Upper lobe of left lung (tissue), 4 donors: ENCODE results near the gene CCDC12.

Experiments used
- POLR2A ChIP-seq, 4 donors: fragments of 450-650 bp; IDR thresholded peaks; one replicate each; pipeline ENCODE4 v1.5.1; 2016 to 2017; ENCODE audit warnings: antibody characterized with exemption in 4 of 4, mild to moderate bottlenecking in 2 of 4
- POLR2AphosphoS5 ChIP-seq, 2 donors: sonication (generic); formaldehyde crosslinking; IDR thresholded peaks; one replicate each; pipeline ENCODE4 v1.5.1; 2017; ENCODE audit warnings: antibody characterized with exemption in 2 of 2

DNA sequence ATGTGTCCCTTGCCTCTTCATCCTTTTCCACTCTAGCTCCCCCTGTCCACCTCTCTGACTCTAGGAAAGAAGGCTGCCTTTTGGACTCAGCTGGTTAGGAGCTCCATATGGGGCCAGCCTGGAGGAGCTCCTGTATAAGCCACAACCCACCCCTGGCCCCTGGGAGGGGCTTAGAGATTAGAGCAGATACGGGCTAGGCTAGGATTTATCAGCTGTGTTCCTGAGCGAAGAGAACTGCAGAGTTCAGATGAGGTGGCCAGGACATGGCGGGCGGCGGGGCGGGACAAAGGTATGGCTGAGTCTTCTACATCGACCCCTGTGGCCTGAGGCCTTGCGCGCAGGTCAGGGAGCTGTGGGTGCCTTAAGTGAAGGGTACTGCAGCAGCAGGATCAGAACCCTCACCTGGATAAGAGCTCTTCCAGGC lies 10.8 kb upstream of the CCDC12 start:
- no peak for TF ChIP-seq POLR2AphosphoS5 (IDR thresholded peaks at IDR 0.05)
- no peak for TF ChIP-seq POLR2A (IDR thresholded peaks at IDR 0.05)
